Inferior parietal cortex (tissue), 1 donor: ENCODE measurements around the gene C1QL4.
"Not testable (repeated sequence)": the region's sequence is repeated elsewhere in the genome, so short reads cannot be mapped to it uniquely, and the experiment has no call there.

Experiments used
- DNase-seq: peaks from one replicate; pipeline ENCODE4 v3.0.0-alpha.2; 2016; ENCODE audit errors: extremely low spot score

The C1QL4 gene

GRCh38 chr12:49333778-49334177, 3.2 kb downstream of the C1QL4 start:
- DNase-seq: not testable (repeated sequence)

- no peak for DNase-seq
Observed at GRCh38 chr12:49332891-49333371, 4.1 kb downstream of the C1QL4 start.

- no peak for DNase-seq
Observed at GRCh38 chr12:49332441-49332861, 4.5 kb downstream of the C1QL4 start.

- DNase-seq: peak; percentile 79
Observed at GRCh38 chr12:49331380-49332222, 5.4 kb downstream of the C1QL4 start.

- DNase-seq: no peak
Observed at GRCh38 chr12:49330631-49331379, 6.2 kb downstream of the C1QL4 start.

GRCh38 chr12:49330032-49330619, 6.9 kb downstream of the C1QL4 start:
- DNase-seq: no peak

GRCh38 chr12:49328816-49329215, 8.2 kb downstream of the C1QL4 start:
- no peak for DNase-seq

- DNase-seq: no peak
Observed at GRCh38 chr12:49327887-49328286, 9.1 kb downstream of the C1QL4 start.

GRCh38 chr12:49327368-49327767, 9.6 kb downstream of the C1QL4 start:
- DNase-seq: no peak

GRCh38 chr12:49325606-49326005, 11.4 kb downstream of the C1QL4 start:
- DNase-seq: no peak

GRCh38 chr12:49323524-49324097, 13.4 kb downstream of the C1QL4 start:
- no peak for DNase-seq

GRCh38 chr12:49322708-49323523, 14.1 kb downstream of the C1QL4 start, which contains the start of gene TROAP:
TSS of gene TROAP (plus strand) at chr12:49323255. CDS start at chr12:49323609, 354 bp downstream.
- DNase-seq: peak; percentile 100

- DNase-seq: no peak
Observed at GRCh38 chr12:49322367-49322707, 14.7 kb downstream of the C1QL4 start.

GRCh38 chr12:49320411-49321103, 16.4 kb downstream of the C1QL4 start:
- DNase-seq: not testable (repeated sequence)

- not testable (repeated sequence) for DNase-seq
Observed at GRCh38 chr12:49317118-49317517, 19.9 kb downstream of the C1QL4 start.

- no peak for DNase-seq
Observed at GRCh38 chr12:49314811-49315210, 22.2 kb downstream of the C1QL4 start.

GRCh38 chr12:49310451-49311000, 26.5 kb downstream of the C1QL4 start:
- not testable (repeated sequence) for DNase-seq

GRCh38 chr12:49309386-49309785, 27.6 kb downstream of the C1QL4 start:
- no peak for DNase-seq

- DNase-seq: no peak
Observed at GRCh38 chr12:49305762-49306510, 31.1 kb downstream of the C1QL4 start.
